HepG2 (cell line): ENCODE data around the gene SHTN1. TPM values are rescaled to one million over a fixed set of nuclear protein-coding genes. Genes with fewer than 3 reads are reported as not detected.
A peak's percentile ranks its signal among the peaks of the same experiment; 100 is the strongest.

Experiments used
- AHR ChIP-seq: IDR thresholded peaks from 2 replicates; pipeline ENCODE4 v1.6.1; 2018; ENCODE audit warnings: missing genetic modification reagents, missing compliant biosample characterization
- ATF7 ChIP-seq, 2 experiments: fragments of 450-650 bp in 1 of 2; sonication (generic) in 1 of 2; formaldehyde crosslinking in 1 of 2; IDR thresholded peaks; 2 replicates each; pipeline versions ENCODE4 v1.4.0 to v1.6.1; 2016 to 2020; ENCODE audit warnings: antibody characterized with exemption in 1 of 2, mild to moderate bottlenecking in 1 of 2, missing genetic modification reagents in 1 of 2
- FOXA1 ChIP-seq, 2 experiments: fragments of 450-650 bp in 1 of 2; sonication (generic) in 1 of 2; formaldehyde crosslinking in 1 of 2; IDR thresholded peaks; 2 replicates each; pipeline versions ENCODE4 v1.4.0 to v1.6.1; 2016 to 2020; ENCODE audit warnings: missing genetic modification reagents in 1 of 2
- HDAC6 ChIP-seq: fragments of 200-600 bp; sonication (generic); IDR thresholded peaks from 2 replicates; pipeline ENCODE4 v1.7.0; 2017; ENCODE audit warnings: mild to moderate bottlenecking, antibody characterized with exemption, low read length, low read depth
- KDM5B ChIP-seq: sonication (generic); formaldehyde crosslinking; IDR thresholded peaks from 2 replicates; pipeline ENCODE4 v1.4.0; 2020; ENCODE audit warnings: missing genetic modification reagents, mild to moderate bottlenecking, borderline replicate concordance
- MEIS2 ChIP-seq: sonication (generic); formaldehyde crosslinking; IDR thresholded peaks from 2 replicates; pipeline ENCODE4 v1.9.0; 2021; ENCODE audit warnings: mild to moderate bottlenecking, missing genetic modification reagents
- MTERF4 ChIP-seq: sonication (generic); formaldehyde crosslinking; IDR thresholded peaks from 2 replicates; pipeline ENCODE4 v1.8.0; 2023; ENCODE audit warnings: mild to moderate bottlenecking, missing genetic modification reagents
- MTF1 ChIP-seq: sonication (generic); formaldehyde crosslinking; IDR thresholded peaks from 2 replicates; pipeline ENCODE4 v1.5.0; 2020; ENCODE audit warnings: missing genetic modification reagents
- NFIB ChIP-seq: sonication (generic); formaldehyde crosslinking; IDR thresholded peaks from 2 replicates; pipeline ENCODE4 v1.9.0; 2021; ENCODE audit warnings: missing genetic modification reagents, mild to moderate bottlenecking, borderline replicate concordance
- ZBTB38 ChIP-seq: sonication (generic); formaldehyde crosslinking; IDR thresholded peaks from 2 replicates; pipeline ENCODE4 v1.5.1; 2020; ENCODE audit warnings: mild to moderate bottlenecking, missing genetic modification reagents
- ZNF143 ChIP-seq: sonication (generic); formaldehyde crosslinking; IDR thresholded peaks from 2 replicates; pipeline ENCODE4 v1.4.0; 2020; ENCODE audit warnings: missing genetic modification reagents
- ZNF33B ChIP-seq: sonication (generic); formaldehyde crosslinking; IDR thresholded peaks from 2 replicates; pipeline ENCODE4 v1.5.1; 2020; ENCODE audit warnings: mild to moderate bottlenecking, missing genetic modification reagents
- ZNF446 ChIP-seq: sonication (generic); formaldehyde crosslinking; IDR thresholded peaks from 2 replicates; pipeline ENCODE4 v1.5.0; 2020; ENCODE audit warnings: mild to moderate bottlenecking, missing genetic modification reagents
- ZNF616 ChIP-seq: sonication (generic); formaldehyde crosslinking; IDR thresholded peaks from 2 replicates; pipeline ENCODE4 v1.5.0; 2020; ENCODE audit warnings: low read depth, mild to moderate bottlenecking, missing genetic modification reagents
- ZNF660 ChIP-seq: sonication (generic); formaldehyde crosslinking; IDR thresholded peaks from 2 replicates; pipeline ENCODE4 v1.5.1; 2020; ENCODE audit warnings: mild to moderate bottlenecking, low read depth, missing genetic modification reagents, borderline replicate concordance
- ZNF678 ChIP-seq: sonication (generic); formaldehyde crosslinking; IDR thresholded peaks from 2 replicates; pipeline ENCODE4 v1.4.0; 2020; ENCODE audit warnings: mild to moderate bottlenecking, missing genetic modification reagents
- ZNF740 ChIP-seq: sonication (generic); formaldehyde crosslinking; IDR thresholded peaks from 2 replicates; pipeline ENCODE4 v1.4.0; 2020; ENCODE audit warnings: missing genetic modification reagents
- ZNF747 ChIP-seq: sonication (generic); formaldehyde crosslinking; IDR thresholded peaks from 2 replicates; pipeline ENCODE4 v1.8.1; 2023; ENCODE audit warnings: missing genetic modification reagents, mild to moderate bottlenecking, borderline replicate concordance
- ZNF800 ChIP-seq: sonication (generic); formaldehyde crosslinking; IDR thresholded peaks from 2 replicates; pipeline ENCODE4 v1.4.0; 2020; ENCODE audit warnings: missing genetic modification reagents
- ZNF841 ChIP-seq: sonication (generic); formaldehyde crosslinking; IDR thresholded peaks from 2 replicates; pipeline ENCODE4 v1.8.1; 2023; ENCODE audit warnings: missing genetic modification reagents, borderline replicate concordance
- polyA plus RNA-seq, 8 experiments: library from polyadenylated mRNA; depleted of rRNA in 3 of 8; stranded (reverse) in 7 of 8; unstranded in 1 of 8; fragments of >200 nt; fragmentation: Illumina TruSeq in 4 of 8; extraction: Trizol in 4 of 8; gene quantifications; 2 replicates each; pipeline versions ENCODE4 v1.2.1 to v1.2.3, GENCODE V29; 2011 to 2016; ENCODE audit warnings: low read depth in 4 of 8, missing spikeins in 1 of 8, mixed read lengths in 1 of 8; ENCODE audit not compliant: insufficient read depth in 1 of 8
- total RNA-seq, 5 experiments: library from RNA; depleted of rRNA; stranded (reverse); fragments of >200 nt; fragmentation: Illumina TruSeq; extraction: Trizol; gene quantifications; 2 replicates each; pipeline ENCODE4 v1.2.3, GENCODE V29; 2016; ENCODE audit warnings: low read depth in 1 of 5
- TF ChIP-seq, protein P1 (sequence below): sonication (generic); formaldehyde crosslinking; IDR thresholded peaks from 2 replicates; pipeline ENCODE4 v1.5.0; 2020; ENCODE audit warnings: missing genetic modification reagents
- TF ChIP-seq, protein P2 (sequence below): sonication (generic); formaldehyde crosslinking; IDR thresholded peaks from 2 replicates; pipeline ENCODE4 v1.4.0; 2020; ENCODE audit warnings: missing genetic modification reagents, borderline replicate concordance

SHTN1 gene
- total and polyA plus RNA-seq, 2 of the 13 experiments (the other 11 are each of a cell fraction or from before 2014, with no cell fraction given), result 11.3 to 15.6 TPM

GRCh38 chr10:117005026-117005526 is at the start of gene SHTN1 (continued):
- no peak for TF ChIP-seq ZBTB38 (CRISPR knock-in tag)
- no peak for TF ChIP-seq NFIB (CRISPR knock-in tag)
- TF ChIP-seq ZNF678 (CRISPR knock-in tag), result no peak
- TF ChIP-seq MTERF4 (CRISPR knock-in tag), result no peak
- no peak for TF ChIP-seq ZNF446 (CRISPR knock-in tag)
- no peak for TF ChIP-seq ZNF841
- peak; percentile 19; the same call in 1 of the 2 replicates for TF ChIP-seq ZNF740
- TF ChIP-seq ATF7 (IDR thresholded peaks at IDR 0.05), result no peak
- no peak for TF ChIP-seq ATF7 (CRISPR knock-in tag; IDR thresholded peaks at IDR 0.05)
- TF ChIP-seq AHR, result no peak
- TF ChIP-seq, protein P1, sequence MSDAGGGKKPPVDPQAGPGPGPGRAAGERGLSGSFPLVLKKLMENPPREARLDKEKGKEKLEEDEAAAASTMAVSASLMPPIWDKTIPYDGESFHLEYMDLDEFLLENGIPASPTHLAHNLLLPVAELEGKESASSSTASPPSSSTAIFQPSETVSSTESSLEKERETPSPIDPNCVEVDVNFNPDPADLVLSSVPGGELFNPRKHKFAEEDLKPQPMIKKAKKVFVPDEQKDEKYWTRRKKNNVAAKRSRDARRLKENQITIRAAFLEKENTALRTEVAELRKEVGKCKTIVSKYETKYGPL (CRISPR knock-in tag), result no peak
- no peak for TF ChIP-seq ZNF143 (CRISPR knock-in tag)
- no peak for TF ChIP-seq HDAC6
- no peak for TF ChIP-seq ZNF660 (CRISPR knock-in tag)
- no peak for TF ChIP-seq FOXA1 (IDR thresholded peaks at IDR 0.05)
- TF ChIP-seq FOXA1 (CRISPR knock-in tag; IDR thresholded peaks at IDR 0.05), result no peak
- peak; percentile 12; the same call in 1 of the 2 replicates for TF ChIP-seq KDM5B (CRISPR knock-in tag)
- no peak for TF ChIP-seq ZNF616 (CRISPR knock-in tag)
- TF ChIP-seq MEIS2 (CRISPR knock-in tag), result no peak
- TF ChIP-seq ZNF33B, result no peak
- TF ChIP-seq, protein P2, sequence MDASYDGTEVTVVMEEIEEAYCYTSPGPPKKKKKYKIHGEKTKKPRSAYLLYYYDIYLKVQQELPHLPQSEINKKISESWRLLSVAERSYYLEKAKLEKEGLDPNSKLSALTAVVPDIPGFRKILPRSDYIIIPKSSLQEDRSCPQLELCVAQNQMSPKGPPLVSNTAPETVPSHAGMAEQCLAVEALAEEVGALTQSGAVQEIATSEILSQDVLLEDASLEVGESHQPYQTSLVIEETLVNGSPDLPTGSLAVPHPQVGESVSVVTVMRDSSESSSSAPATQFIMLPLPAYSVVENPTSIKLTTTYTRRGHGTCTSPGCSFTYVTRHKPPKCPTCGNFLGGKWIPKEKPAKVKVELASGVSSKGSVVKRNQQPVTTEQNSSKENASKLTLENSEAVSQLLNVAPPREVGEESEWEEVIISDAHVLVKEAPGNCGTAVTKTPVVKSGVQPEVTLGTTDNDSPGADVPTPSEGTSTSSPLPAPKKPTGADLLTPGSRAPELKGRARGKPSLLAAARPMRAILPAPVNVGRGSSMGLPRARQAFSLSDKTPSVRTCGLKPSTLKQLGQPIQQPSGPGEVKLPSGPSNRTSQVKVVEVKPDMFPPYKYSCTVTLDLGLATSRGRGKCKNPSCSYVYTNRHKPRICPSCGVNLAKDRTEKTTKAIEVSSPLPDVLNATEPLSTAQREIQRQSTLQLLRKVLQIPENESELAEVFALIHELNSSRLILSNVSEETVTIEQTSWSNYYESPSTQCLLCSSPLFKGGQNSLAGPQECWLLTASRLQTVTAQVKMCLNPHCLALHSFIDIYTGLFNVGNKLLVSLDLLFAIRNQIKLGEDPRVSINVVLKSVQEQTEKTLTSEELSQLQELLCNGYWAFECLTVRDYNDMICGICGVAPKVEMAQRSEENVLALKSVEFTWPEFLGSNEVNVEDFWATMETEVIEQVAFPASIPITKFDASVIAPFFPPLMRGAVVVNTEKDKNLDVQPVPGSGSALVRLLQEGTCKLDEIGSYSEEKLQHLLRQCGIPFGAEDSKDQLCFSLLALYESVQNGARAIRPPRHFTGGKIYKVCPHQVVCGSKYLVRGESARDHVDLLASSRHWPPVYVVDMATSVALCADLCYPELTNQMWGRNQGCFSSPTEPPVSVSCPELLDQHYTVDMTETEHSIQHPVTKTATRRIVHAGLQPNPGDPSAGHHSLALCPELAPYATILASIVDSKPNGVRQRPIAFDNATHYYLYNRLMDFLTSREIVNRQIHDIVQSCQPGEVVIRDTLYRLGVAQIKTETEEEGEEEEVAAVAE, result no peak
- peak; percentile 65; the same call in 1 of the 2 replicates for TF ChIP-seq ZNF747
- TF ChIP-seq MTF1 (CRISPR knock-in tag), result no peak
- no peak for TF ChIP-seq ZNF800 (CRISPR knock-in tag)
